ENCODE results near the gene PLEKHG3. TPM values are rescaled to one million over a fixed set of nuclear protein-coding genes. Genes with fewer than 3 reads are reported as not detected.

PLEKHG3 gene
- total RNA-seq, 1 experiment from 2014 or later: 75.3 TPM

- H3K9me3 Mint-ChIP-seq: no peaks in the 10 kb centered on the region
- H3K27me3 Mint-ChIP-seq (ENCODE audit: low read depth): peaks cover 18% of the 10 kb centered on the region
- peak overlapping the region; percentile 40 for H3K4me3 Mint-ChIP-seq
- H3K4me1 Mint-ChIP-seq: peaks cover 48% of the 10 kb centered on the region
- ChIA-PET POLR2A (interaction anchor here (0.6 to 1.8 kb wide), 4 partner anchors 37 to 271 kb away, joined by 3 to 4 read pairs (median 4); partner anchors contain the start of gene HSPA2), CTCF (interaction anchor here (0.6 to 2.2 kb wide), 58 partner anchors 9 to 627 kb away, joined by 3 to 20 read pairs (median 5); partner anchors contain the start of genes FNTB, PLEKHG3 and SPTB)
- no peak overlapping the region for H3K27ac Mint-ChIP-seq
- peak; percentile 54 for ATAC-seq
- peak; percentile 86 for DNase-seq (ENCODE audit: low spot score)
- no peaks in the 10 kb centered on the region for H3K36me3 Mint-ChIP-seq
- no peak for TF ChIP-seq KAT7 (CRISPR knock-in tag; IDR thresholded peaks at IDR 0.05; ENCODE audit: borderline replicate concordance)
- TF ChIP-seq SP1 (CRISPR knock-in tag; conservative IDR thresholded peaks at IDR 0.05): 0 out of 2 replicates have a peak, but pooled peaks have one; percentile 20
- TF ChIP-seq CDX4 (CRISPR knock-in tag; IDR thresholded peaks at IDR 0.05; ENCODE audit: borderline replicate concordance): no peak
- TF ChIP-seq ZBTB43 (CRISPR knock-in tag; IDR thresholded peaks at IDR 0.05): 0 out of 2 replicates have a peak, but pooled peaks have one; percentile 61
- TF ChIP-seq FOXP1 (CRISPR knock-in tag; IDR thresholded peaks at IDR 0.05; ENCODE audit: borderline replicate concordance): 0 out of 2 replicates have a peak, but pooled peaks have one; percentile 33
- TF ChIP-seq ERG (CRISPR knock-in tag; IDR thresholded peaks at IDR 0.05): no peak
- TF ChIP-seq GRHL2 (CRISPR knock-in tag; IDR thresholded peaks at IDR 0.05; ENCODE audit: insufficient replicate concordance, severe bottlenecking): no peak
- TF ChIP-seq GTF2I (CRISPR knock-in tag; conservative IDR thresholded peaks at IDR 0.05): no peak
- no peak for TF ChIP-seq MYBL2 (CRISPR knock-in tag; IDR thresholded peaks at IDR 0.05)
- TF ChIP-seq USF2 (CRISPR knock-in tag; IDR thresholded peaks at IDR 0.05): 0 out of 2 replicates have a peak, but pooled peaks have one; percentile 9
- TF ChIP-seq MAX (CRISPR knock-in tag; IDR thresholded peaks at IDR 0.05): no peak
- TF ChIP-seq SOX15 (CRISPR knock-in tag; IDR thresholded peaks at IDR 0.05): no peak
- TF ChIP-seq ZMAT4 (CRISPR knock-in tag; IDR thresholded peaks at IDR 0.05): no peak
- no peak for TF ChIP-seq ZNF281 (CRISPR knock-in tag; IDR thresholded peaks at IDR 0.05)
- TF ChIP-seq ZNF317 (CRISPR knock-in tag; IDR thresholded peaks at IDR 0.05; ENCODE audit: borderline replicate concordance, low read depth): no peak
- no peak for TF ChIP-seq JAZF1 (CRISPR knock-in tag; IDR thresholded peaks at IDR 0.05)
- TF ChIP-seq NR1H2 (CRISPR knock-in tag; IDR thresholded peaks at IDR 0.05): no peak
- no peak for TF ChIP-seq CBFB (CRISPR knock-in tag; IDR thresholded peaks at IDR 0.05; ENCODE audit: low read depth)
- TF ChIP-seq ZNF416 (CRISPR knock-in tag; IDR thresholded peaks at IDR 0.05): no peak
- TF ChIP-seq FOXJ3 (CRISPR knock-in tag; IDR thresholded peaks at IDR 0.05; ENCODE audit: borderline replicate concordance): no peak
- peak; percentile 95 for TF ChIP-seq CTCF (IDR thresholded peaks at IDR 0.05)
- TF ChIP-seq HMGA2 (CRISPR knock-in tag; IDR thresholded peaks at IDR 0.05): no peak
These were observed 60.7 kb downstream of the PLEKHG3 start for GRCh38 chr14:64764641-64765520.

Data from WTC11 (cell line).